NCI-H524 treated with DMSO at 0.1 percent for 48 hours (cell line): ENCODE measurements around the gene LRBA.
A peak's percentile ranks its signal among the peaks of the same experiment; 100 is the strongest.
"Not testable (repeated sequence)": the region's sequence is repeated elsewhere in the genome, so short reads cannot be mapped to it uniquely, and the experiment has no call there.

ENCODE experiments used
- DNase-seq: peaks from one replicate; lab custom pipeline; 2025; lab: John Stamatoyannopoulos, UW

Gene LRBA

DNA sequence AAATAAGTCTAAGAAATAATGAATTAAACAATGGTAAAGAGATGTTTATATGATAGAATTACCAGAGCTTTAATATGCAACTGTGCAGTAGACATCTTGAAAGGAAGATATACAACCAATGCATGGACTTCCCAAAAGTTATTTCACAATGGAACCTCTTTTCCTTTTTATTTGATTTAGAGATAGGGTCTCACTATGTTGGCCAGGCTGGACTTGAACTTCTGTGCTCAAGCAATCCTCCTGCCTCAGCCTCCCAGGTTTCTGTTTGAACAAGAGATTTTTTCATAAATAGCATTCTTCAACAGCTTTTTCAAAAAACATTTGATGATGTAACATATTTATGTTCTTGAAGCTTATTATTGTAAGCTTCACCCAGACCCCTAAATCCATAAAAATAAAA lies 72.0 kb downstream of the LRBA start:
- no peak for DNase-seq

DNA sequence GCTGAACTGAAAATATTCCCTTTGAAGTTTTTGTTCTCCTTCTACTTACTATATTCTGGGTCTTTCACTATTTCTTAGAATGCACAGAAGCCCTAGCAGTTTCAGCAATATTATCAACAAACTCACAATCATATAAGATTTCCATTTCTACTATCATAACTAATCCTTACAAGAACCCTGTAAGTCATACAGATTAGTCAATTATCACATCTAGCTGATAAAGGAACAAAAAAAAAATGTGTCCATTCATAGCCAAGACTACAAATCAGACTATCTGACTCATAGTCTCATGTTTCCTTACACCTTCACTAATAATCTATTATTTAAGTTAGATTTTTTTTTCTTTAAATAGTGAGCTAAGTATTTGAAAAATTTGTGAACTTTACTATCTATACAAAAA lies 72.5 kb downstream of the LRBA start:
- no peak for DNase-seq

DNA sequence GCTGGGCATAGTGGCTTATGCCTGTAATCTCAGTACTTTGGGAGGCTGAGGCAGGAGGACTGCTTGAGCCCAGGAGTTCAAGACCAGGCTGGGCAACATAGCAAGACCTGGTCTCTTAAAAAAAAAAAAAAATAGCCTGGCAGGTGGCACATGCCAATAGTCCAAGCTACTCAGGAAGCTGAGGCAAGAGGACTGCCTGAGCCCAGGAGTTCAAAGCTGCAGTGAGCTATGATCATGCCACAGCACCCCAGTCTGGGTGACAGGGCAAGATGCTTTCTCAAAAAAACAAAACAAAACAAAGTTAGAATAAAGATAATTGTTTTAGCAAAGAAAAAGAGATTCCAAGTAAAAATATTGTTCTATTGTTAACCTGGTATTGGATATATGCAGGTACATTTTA lies 75.0 kb downstream of the LRBA start:
- DNase-seq: no peak

DNA sequence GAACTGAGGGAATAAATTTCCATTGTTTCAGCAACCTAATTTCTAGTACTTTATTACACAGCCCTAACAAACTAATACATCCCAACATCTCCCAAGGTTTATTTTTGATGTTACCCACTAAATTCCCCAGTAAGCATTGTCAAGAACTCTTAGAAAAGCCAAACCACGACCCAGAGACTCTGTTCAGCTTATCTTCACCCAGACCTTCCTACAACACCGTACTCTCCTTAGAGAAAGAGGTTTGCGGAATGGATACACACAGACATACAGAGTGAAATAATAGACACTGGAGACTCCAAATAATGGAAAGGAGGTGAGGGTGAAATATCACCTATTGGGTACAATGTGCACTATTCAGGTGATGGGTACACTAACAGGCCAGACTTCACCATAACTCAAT lies 75.6 kb downstream of the LRBA start:
- DNase-seq: no peak

DNA sequence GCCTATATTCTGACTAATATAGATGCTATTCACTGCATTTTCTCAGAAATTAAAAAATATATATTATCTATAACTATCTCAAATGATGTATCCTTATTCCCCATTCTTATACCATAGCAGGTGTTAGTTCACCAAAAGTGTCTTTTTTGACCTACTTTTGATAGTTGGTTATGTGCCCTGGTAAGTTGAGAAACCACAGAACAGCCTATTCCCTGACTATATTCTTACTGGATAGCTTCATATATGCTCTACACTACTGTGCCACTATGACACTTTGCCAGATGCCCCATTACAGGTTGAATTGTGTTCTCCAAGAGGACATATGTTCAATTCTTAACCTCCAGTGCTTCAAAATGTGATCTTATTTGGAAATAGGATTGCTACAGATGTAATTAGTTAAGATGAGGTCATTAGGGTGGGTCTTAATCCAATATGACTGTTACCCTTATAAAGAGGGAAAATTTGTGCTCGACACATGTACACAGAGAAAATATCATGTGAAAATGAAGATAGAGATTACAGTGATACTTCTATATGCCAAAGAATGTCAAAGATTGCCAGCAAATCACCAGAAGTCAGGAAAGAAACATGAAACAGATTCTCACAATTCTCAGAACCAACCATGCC lies 76.1 kb downstream of the LRBA start:
- DNase-seq: peak; percentile 58

DNA sequence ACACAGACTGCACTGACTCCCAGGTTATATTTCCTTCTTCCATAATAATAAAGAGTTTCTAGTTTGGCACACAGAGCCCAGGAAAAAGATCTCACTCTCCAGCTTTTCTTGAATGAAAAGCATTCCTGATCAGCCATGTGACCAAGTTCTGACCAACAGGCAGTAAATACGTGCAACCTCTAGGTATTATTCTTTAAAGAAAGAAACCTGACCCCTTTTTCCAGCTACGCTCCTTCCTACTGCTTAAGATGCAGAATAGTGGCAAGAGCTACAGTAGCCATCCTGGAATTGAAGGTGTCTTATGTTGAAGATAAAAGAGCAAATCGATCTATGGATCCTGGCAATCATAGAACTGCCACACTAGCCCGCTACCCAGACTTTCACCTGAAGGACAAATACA lies 76.7 kb downstream of the LRBA start:
- DNase-seq: no peak

DNA sequence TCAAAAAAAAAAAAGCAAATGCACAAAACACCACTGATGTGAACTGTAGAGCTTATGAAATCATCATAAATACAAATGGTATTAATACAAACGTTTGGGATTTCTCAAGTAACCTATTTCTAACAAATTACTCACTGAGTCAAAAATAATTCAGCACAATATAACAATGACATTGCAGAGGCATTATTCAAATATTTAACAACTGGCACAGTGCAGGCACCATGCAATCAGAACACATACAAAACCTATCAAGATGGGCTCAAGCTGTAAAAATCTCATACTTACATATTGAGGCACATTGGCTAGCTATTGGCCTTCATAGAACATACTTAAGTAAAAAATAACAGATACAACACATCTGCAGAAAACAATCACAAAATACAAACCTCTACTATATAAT lies 81.1 kb downstream of the LRBA start:
- DNase-seq: no peak

DNA sequence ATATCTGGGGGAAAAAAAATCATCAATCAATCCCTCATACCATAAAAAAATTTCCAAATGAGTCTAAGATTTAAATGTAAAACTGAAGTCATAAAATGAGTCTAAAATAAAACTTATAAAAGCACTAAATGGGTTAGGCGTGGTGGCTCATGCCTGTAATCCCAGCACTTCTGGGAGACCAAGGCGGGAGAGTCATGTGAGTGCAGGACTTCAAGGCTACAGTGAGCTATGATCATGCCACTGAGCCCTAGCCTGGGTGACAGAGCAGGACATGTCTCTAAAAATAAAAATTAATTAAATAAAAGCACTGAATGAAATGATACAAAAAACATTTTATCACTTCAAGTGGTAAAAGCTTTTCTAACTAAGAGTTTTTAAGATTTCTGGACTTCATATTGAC lies 83.3 kb downstream of the LRBA start:
- DNase-seq: no peak

DNA sequence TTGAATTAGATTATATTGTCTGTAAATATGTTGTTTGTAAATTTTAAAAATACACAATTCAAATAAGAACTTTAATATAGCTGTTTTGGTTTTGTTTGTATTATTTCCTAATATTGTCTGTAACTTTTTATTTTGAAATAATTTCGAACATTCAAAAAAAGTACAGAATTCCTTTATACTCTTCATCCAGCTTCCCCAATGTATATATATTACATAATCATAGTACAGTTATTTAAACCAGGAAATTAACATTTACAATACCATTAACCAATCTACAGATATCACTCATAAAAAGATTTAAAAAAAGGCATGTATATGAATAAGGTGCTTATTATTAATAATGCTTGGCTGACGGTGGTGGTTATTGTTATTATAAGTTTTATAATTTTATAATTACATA lies 84.1 kb downstream of the LRBA start:
- DNase-seq: no peak

DNA sequence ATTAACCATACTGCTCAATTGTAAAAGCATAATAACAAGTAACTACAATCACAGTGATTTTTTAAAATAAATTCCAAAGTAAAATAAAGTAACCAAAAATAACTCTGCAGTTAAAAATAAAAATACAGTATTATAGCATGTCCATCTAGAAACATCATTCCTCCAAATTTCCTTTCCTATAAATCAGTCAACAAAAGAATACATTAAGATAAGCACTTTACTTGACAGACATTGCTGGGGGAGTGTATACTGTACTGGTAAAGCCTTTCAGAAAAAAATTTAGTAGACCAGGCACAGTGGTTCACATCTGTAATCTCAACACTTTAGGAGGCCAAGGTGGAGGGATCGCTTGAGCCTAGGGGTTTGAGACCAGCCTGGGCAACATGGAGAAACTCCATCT lies 91.1 kb downstream of the LRBA start:
- DNase-seq: no peak

DNA sequence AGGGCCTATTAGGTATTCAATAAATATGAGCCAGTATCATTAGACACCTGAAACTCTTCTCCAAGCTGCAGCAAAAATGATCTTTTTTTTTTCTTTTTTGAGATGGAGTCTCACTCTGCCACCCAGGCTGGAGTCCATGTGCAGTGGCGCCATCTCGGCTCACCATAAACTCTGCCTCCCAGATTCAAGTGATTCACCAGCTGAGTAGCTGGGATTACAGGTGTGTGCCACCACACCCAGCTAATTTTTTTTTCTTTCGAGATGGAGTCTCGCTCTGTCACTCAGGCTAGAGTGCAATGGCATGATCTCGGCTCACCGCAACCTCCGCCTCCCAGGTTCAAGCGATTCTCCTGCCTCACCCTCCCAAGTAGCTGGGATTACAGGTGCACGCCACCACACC lies 93.6 kb downstream of the LRBA start:
- DNase-seq: not testable (repeated sequence)

DNA sequence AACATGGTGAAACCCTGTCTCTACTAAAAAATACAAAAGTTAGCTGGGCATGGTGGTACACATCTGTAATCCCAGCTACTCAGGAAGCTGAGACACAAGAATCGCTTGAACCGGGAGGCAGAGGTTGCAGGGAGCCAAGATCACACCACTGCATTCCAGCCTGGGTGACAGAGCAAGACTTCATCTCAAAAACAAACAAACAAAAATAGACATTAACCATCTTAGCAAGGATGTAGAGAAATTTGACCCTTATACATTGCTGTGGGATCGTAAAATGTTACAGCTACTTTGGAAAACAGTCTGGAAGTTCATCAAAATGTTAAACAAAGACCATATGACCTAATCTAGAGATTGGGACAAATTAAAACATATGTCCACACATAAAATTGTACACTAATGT lies 96.5 kb downstream of the LRBA start:
- not testable (repeated sequence) for DNase-seq

DNA sequence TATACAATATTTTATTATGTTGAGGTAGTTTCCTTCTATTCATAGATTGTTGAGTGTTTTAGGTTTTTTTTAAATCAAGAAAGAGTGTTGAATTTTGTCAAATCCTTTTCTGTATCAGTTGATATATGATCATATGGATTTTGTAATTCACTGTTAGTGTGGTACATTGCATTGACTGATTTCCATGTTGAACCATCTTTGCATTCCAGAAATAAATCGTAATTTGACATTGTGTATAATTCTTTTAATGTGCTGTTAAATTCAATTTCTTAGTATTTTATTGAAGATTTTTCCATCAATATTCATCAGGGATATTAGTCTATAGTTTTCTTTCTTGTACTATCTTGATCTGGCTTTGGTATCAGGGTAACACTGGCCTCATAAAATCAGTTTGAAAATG lies 103.8 kb downstream of the LRBA start:
- no peak for DNase-seq

DNA sequence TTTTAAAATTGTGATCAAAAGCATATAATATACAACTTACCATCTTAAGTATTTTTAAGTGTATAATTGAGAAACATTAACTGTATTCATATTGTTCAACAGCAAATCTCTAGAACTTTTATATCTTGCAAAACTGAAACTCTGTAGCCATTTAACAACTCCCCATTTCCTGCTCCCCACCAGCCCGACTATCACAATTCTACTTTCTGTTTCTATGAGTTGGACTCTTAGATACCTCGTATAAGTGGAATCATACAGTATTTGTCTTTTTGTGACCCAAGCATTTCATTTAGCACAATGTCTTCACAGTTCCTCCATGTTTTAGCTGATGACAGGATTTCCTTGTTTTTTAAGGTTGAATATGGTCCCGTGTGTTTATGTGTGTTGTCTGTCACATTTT lies 106.0 kb downstream of the LRBA start:
- DNase-seq: no peak

DNA sequence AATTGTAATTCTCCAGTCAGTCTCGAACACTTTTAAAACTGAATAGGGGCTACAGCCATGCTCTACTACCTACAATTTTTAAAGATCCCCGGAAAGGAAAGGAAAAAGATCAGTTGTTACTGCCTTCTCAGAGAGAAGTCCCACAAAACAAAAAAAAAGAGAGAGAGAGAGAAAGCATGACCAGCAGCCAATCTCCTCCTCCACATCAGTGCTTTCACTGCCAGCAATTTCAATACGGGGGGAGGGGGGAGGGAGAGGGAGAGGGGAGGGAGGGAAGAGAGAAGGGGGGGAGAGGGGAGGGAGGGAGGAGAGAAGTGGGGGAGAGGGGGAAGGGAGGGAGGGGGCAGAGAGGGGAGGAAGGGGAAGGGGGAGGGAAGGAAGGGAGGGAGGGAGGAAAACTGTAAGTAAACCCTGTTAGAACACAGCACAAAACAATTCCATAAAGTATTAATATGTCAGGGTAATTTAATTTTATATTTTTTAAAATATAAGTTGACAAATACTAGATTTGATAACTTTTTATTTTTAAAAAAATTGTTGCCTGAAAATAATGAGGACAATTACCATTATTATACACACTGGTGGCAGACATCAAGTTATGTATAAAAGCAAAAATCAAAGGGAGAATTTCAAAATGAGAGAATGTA lies 108.0 kb downstream of the LRBA start:
- DNase-seq: no peak

DNA sequence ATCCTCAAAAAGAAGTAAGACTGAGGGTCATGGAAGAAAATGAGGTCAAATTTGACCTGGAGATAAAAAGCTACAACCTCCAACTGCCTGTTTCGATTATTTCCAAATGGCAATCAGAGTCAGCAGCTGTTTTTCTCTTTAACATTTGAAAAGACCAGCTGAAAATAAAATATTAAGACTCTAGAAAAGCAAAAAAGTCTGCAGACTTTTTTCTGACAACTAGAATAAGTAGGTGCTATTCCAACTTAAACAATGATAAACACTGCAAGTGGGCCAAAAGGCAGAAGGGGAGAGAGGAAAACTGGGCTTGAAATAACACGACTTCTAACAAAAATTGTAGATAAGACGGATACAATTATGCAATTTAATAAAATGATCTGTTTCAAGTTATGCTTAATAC lies 110.4 kb downstream of the LRBA start:
- DNase-seq: no peak

DNA sequence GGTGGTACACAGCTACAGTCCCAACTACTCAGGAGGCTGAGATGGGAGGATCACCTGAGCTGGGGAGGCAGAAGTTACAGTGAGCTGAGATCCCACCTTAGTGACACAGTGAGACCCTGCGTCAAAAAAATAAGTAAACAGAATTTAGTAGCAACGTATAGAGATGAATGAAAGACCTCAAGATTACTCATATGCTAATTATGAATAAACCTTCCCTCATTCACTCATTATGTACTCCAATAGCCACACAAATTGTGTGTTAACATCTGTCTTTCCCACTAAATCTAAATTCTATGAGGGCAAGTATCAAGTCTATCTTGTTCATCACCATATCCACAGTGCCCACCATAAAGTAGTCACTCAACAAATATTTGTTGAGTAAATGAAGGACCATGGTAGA lies 111.5 kb downstream of the LRBA start:
- no peak for DNase-seq

DNA sequence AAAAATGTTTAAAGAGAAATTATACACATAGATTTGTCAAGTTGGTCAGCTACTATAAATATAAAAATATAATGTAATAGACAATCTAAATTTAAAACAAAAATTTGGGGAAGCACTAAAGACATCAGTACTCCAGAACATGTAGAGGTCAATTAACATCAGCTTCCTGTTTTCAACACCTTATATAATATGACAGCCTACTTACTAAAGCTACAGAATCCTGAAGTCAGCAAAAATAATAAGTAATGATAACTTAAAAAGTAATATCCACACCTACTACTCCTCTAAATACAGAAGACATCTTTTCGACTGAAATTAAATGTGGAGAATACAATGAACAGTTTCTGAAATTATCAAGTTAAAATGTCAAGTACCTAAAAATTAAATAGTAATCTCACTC lies 118.6 kb downstream of the LRBA start:
- DNase-seq: no peak

DNA sequence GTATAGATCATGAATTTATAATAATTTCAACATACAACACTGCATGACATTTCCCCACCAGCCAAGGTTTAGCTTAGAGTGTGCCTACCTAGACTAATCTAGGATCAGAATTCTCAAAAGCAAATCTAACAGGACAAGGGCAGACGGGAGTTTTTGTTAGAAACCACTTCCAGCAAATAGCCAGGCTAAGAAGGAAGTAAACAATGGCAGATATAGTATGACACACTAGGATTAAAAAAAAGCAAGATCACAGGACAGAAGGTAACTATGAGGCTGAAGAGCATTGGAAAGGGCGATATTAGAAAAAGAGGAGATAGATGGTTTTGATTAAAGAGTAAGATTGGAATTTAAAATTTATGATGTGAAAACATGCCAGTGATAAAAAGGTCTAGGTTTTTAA lies 124.8 kb downstream of the LRBA start:
- no peak for DNase-seq

DNA sequence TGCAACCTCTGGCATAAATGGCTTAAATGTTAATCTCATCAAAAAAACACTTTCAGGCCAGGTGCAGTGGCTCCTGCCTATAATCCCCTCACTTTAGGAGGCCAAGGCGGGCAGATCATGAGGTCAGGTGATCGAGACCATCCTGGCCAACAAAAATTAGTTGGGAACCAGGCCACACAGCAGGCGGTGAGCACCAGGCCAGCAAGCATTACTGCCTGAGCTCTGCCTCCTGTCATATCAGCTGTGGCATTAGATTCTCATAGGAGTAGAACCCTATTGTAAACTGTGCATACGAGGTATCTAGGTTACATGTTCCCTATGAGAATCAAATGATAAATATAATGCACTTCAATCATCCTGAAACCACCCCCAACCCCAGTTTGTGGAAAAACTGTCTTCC lies 125.8 kb downstream of the LRBA start:
- DNase-seq: no peak

DNA sequence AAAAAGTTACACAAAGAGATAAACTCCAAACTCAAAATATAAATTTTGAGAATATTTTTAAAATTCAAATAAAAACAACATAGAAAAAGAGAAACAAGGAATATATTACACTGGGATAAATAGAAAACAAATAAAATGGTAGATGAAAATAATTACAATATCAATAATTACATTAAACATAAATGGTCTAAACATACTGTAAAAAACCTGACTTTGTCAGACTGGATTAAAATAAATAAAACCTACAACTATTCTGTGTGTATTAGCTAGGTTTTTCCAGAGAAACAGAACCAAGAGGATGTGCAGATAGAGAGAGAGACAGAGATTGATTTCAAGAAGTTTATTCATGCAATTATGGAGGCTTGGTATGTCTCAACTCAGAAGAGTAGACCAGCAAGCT lies 126.5 kb downstream of the LRBA start:
- no peak for DNase-seq

DNA sequence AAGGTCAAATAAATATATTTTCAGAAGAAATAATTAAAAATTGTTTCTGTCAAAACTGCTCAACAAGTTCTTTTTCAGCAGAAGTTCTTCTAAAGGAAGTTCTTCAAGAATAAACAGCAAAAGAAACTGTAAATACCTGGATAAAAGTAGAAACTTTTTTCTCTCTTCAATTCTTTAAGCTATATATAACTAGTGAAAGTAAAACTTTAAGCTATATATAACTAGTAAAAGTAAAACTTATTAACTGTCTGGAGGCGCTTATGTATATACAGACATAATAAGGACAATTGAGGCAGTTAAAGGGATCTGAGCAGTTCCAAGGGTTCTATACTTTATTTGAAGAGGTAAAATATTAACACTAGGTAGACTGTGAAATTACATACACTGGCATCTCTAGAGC lies 126.9 kb downstream of the LRBA start:
- DNase-seq: no peak

DNA sequence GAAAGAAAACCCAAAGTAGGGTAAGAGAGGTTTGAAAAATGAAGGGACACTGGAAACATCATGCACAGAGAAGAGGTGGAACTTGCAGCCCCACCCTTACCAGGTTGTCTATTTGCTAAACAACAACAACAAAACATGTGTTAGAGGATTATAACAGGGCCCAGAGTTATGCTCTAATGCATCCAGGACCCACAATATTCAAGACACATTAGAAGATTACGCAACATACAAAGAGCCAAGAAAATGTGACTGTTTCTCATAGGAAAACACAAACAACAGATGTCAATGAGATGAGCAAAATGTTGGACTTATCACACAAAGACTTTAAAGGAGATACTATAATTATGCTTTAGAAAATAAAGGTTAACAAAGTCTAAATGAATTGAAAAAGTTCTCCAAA lies 128.5 kb downstream of the LRBA start:
- no peak for DNase-seq

DNA sequence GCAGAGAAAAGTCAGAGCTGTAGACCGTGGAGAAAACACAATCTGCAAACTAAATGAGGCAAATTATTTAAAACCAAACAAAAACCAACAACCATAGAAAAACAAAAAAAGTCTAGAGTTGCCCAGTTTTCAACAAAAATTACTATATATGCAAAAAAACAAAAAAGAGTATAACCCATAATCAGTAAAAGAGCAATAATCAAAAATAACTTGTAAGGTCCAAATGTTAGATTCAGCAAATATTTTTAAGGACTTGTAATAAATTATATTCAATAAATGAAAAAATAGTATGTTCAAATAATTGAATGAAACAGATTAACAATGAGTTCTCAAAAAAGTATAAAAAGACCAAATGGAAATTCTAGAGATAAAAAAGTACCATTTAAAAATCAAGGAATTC lies 130.5 kb downstream of the LRBA start:
- no peak for DNase-seq
